HG03039 (cell line): Measurements from ENCODE around the gene GPR155.

Experiments
- ATAC-seq: cut with Tn5 transposase; IDR thresholded peaks from one replicate; pipeline ENCODE4 v1.9.1; 2021; ENCODE audit warnings: mild to moderate bottlenecking, moderate library complexity; ENCODE audit not compliant: unreplicated experiment

GPR155 gene

GRCh38 chr2:174383796-174384195, 103.0 kb downstream of the GPR155 start:
- ATAC-seq = no peak
